Measurements from ENCODE around the gene MFN2. TPM values are rescaled to one million over a fixed set of nuclear protein-coding genes. Genes with fewer than 3 reads are reported as not detected.
A peak's percentile ranks its signal among the peaks of the same experiment; 100 is the strongest.

Gene MFN2
- total RNA-seq, 3 donors from 2014 or later (not counting 1 experiment from before 2014, with no cell fraction given): 54.7 to 65.9 (median 55.8) TPM

- H3K4me1 ChIP-seq (ENCODE audit: control insufficient read depth, insufficient read depth, low read length): peaks cover 27% of the 10 kb centered on the region
- no peaks in the 10 kb centered on the region for H3K36me3 ChIP-seq (ENCODE audit: control insufficient read depth, insufficient read depth, low read length)
- intact Hi-C loops (cut with micrococcal nuclease): no loop called here
- no peaks in the 10 kb centered on the region for H3K9me3 ChIP-seq (ENCODE audit: control insufficient read depth, insufficient read depth, low read length)
- no peak overlapping the region for H3K4me3 ChIP-seq (ENCODE audit: low read length)
- no peaks in the 10 kb centered on the region for H3K27me3 ChIP-seq (ENCODE audit: control insufficient read depth, insufficient read depth, low read length)
- H3K9me3 Mint-ChIP-seq: no peaks in the 10 kb centered on the region
- no peak overlapping the region for H3K4me3 Mint-ChIP-seq
- 79% methylated on average over 4 of the region's 4 CpGs for WGBS (ENCODE audit: insufficient coverage)
- no peak overlapping the region for H3K27ac Mint-ChIP-seq
- peaks cover 0 to 3% of the 10 kb centered on the region in 2 donors for H3K27me3 Mint-ChIP-seq (ENCODE audit: low read depth in 2 of 2)
- peaks cover 0 to 13% of the 10 kb centered on the region in 2 donors for H3K4me1 Mint-ChIP-seq
- H3K27ac ChIP-seq (ENCODE audit: low read length): no peak overlapping the region
- DNase-seq (no peak), ATAC-seq (no peak)
- H3K36me3 Mint-ChIP-seq: no peaks in the 10 kb centered on the region
- no peak for TF ChIP-seq CTCF (IDR thresholded peaks at IDR 0.05)
Measured at GRCh38 chr1:12049616-12050015, 69.4 kb downstream of the MFN2 start.

GRCh38 chr1:12051361-12051760, 71.1 kb downstream of the MFN2 start:
- 100% methylated on average over 1 of the region's 1 CpG for WGBS (ENCODE audit: insufficient coverage)
- no peak overlapping the region for H3K4me3 Mint-ChIP-seq
- no peaks in the 10 kb centered on the region for H3K9me3 ChIP-seq (ENCODE audit: control insufficient read depth, insufficient read depth, low read length)
- no peak for TF ChIP-seq CTCF (IDR thresholded peaks at IDR 0.05)
- no peak for ATAC-seq
- intact Hi-C loops (cut with micrococcal nuclease): no loop called here
- H3K9me3 Mint-ChIP-seq: no peaks in the 10 kb centered on the region
- H3K27me3 Mint-ChIP-seq (ENCODE audit: low read depth in 2 of 2): no peaks in the 10 kb centered on the region
- no peaks in the 10 kb centered on the region for H3K36me3 ChIP-seq (ENCODE audit: control insufficient read depth, insufficient read depth, low read length)
- H3K4me1 ChIP-seq (ENCODE audit: control insufficient read depth, insufficient read depth, low read length): peaks cover 26% of the 10 kb centered on the region
- peaks cover 0 to 13% of the 10 kb centered on the region in 2 donors for H3K4me1 Mint-ChIP-seq
- H3K27ac Mint-ChIP-seq: no peak overlapping the region
- H3K4me3 ChIP-seq (ENCODE audit: low read length): no peak overlapping the region
- H3K36me3 Mint-ChIP-seq: no peaks in the 10 kb centered on the region
- H3K27me3 ChIP-seq (ENCODE audit: control insufficient read depth, insufficient read depth, low read length): no peaks in the 10 kb centered on the region
- no peak for DNase-seq
- no peak overlapping the region for H3K27ac ChIP-seq (ENCODE audit: low read length)

GRCh38 chr1:12052008-12052573, 71.8 kb downstream of the MFN2 start:
- peak in 1 of 2 donors; percentile 30 for DNase-seq
- 40% methylated on average over 9 of the region's 9 CpGs for WGBS (ENCODE audit: insufficient coverage)
- Histone ChIP-seq H3K9me3 (ENCODE audit: control insufficient read depth, insufficient read depth, low read length) (no peaks in the 10 kb centered on the region), H3K36me3 (ENCODE audit: control insufficient read depth, insufficient read depth, low read length) (no peaks in the 10 kb centered on the region), H3K4me3 (ENCODE audit: low read length) (no peak overlapping the region), H3K4me1 (ENCODE audit: control insufficient read depth, insufficient read depth, low read length) (peaks cover 18% of the 10 kb centered on the region), H3K27ac (ENCODE audit: low read length) (no peak overlapping the region), H3K27me3 (ENCODE audit: control insufficient read depth, insufficient read depth, low read length) (no peaks in the 10 kb centered on the region)
- Mint-ChIP-seq H3K4me3 (no peak overlapping the region), H3K4me1 (peaks cover 0 to 13% of the 10 kb centered on the region in 2 donors), H3K36me3 (no peaks in the 10 kb centered on the region), H3K27ac (peak overlapping the region in 1 of 2 donors; percentile 19), H3K27me3 (ENCODE audit: low read depth in 2 of 2) (no peaks in the 10 kb centered on the region), H3K9me3 (no peaks in the 10 kb centered on the region)
- TF ChIP-seq CTCF (IDR thresholded peaks at IDR 0.05): no peak
- intact Hi-C loops (cut with micrococcal nuclease): no loop called here
- peak in 2 of 3 donors; percentile 20 to 36 for ATAC-seq

Measured in natural killer cell (primary cell).